Measurements from ENCODE around the gene TDP1.

- TF ChIP-seq SIN3A (IDR thresholded peaks at IDR 0.05; ENCODE audit: borderline replicate concordance, insufficient read depth, low read length) (no peak), TAF1 (IDR thresholded peaks at IDR 0.05; ENCODE audit: borderline replicate concordance, insufficient read depth, low read length) (no peak), REST (IDR thresholded peaks at IDR 0.05; ENCODE audit: insufficient read depth in 1 of 2, low read depth in 2 of 2, low read length in 2 of 2) (no peak), POLR2AphosphoS5 (IDR thresholded peaks at IDR 0.05; ENCODE audit: low read depth, low read length) (no peak), FOXP2 (optimal IDR thresholded peaks at IDR 0.05; ENCODE audit: borderline replicate concordance, extremely low read depth, extremely low read length, insufficient read depth) (no peak)
Observed at GRCh38 chr14:89927186-89927865, 28.4 kb upstream of the TDP1 start.

Measured in PFSK-1 (cell line).